ENCODE data around the gene SIRT5.

DNA sequence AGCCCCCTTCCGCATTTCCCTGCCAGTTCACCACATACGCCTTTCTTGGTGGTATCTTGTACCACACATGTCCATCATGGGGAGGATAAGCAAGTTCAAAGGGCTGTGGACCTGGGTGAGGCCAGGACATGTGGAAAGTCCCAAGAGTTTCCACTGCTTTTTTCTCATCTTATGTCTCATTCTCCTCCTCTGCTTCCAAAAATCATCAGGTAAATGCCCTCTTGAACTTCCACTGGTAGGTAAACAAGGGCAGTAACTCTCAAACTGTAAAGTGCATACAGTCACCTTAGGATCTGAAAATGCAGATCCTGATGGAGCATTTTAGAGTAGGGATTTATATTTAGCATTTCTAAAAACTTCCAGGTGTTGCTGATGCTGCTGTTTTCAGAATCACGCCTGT is 7.9 kb upstream of the SIRT5 start:
- TF ChIP-seq, protein P1, sequence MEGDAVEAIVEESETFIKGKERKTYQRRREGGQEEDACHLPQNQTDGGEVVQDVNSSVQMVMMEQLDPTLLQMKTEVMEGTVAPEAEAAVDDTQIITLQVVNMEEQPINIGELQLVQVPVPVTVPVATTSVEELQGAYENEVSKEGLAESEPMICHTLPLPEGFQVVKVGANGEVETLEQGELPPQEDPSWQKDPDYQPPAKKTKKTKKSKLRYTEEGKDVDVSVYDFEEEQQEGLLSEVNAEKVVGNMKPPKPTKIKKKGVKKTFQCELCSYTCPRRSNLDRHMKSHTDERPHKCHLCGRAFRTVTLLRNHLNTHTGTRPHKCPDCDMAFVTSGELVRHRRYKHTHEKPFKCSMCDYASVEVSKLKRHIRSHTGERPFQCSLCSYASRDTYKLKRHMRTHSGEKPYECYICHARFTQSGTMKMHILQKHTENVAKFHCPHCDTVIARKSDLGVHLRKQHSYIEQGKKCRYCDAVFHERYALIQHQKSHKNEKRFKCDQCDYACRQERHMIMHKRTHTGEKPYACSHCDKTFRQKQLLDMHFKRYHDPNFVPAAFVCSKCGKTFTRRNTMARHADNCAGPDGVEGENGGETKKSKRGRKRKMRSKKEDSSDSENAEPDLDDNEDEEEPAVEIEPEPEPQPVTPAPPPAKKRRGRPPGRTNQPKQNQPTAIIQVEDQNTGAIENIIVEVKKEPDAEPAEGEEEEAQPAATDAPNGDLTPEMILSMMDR (IDR thresholded peaks at IDR 0.05) = no peak
- no peak for TF ChIP-seq POLR2A (IDR thresholded peaks at IDR 0.05)

Measured in uterus (tissue), 2 donors.